Measurements from ENCODE around the gene PHB1. TPM values are rescaled to one million over a fixed set of nuclear protein-coding genes. Genes with fewer than 3 reads are reported as not detected.

Gene PHB1
- total RNA-seq, 1 donor from 2014 or later, result 168 TPM

GRCh38 chr17:49356320-49356719 lies 58.4 kb downstream of the PHB1 start:
- H3K27ac Mint-ChIP-seq, result peak overlapping the region; percentile 75
- no peaks in the 10 kb centered on the region for H3K27me3 Mint-ChIP-seq
- H3K4me3 Mint-ChIP-seq (ENCODE audit: low read depth), result no peak overlapping the region
- H3K9me3 Mint-ChIP-seq (ENCODE audit: low read depth), result peaks cover 5% of the 10 kb centered on the region
- H3K36me3 Mint-ChIP-seq (ENCODE audit: insufficient read depth), result peaks cover 5% of the 10 kb centered on the region
- H3K4me1 Mint-ChIP-seq (ENCODE audit: low read depth), result peaks cover 35% of the 10 kb centered on the region
- no peak for DNase-seq (ENCODE audit: low spot score, unreplicated experiment)
- TF ChIP-seq CTCF (IDR thresholded peaks at IDR 0.05; ENCODE audit: unreplicated experiment), result no peak

Other genes starting within 250 kb of the PHB1 start
- not detected in 2 replicates for gene GNGT2, start 204.3 kb downstream of the PHB1 start, total RNA-seq
- gene ABI3, start 204.2 kb downstream of the PHB1 start, total RNA-seq, result not detected in 2 replicates
- not detected in 2 replicates for gene PHOSPHO1, start 184.1 kb downstream of the PHB1 start, total RNA-seq
- 49.3 and 52.7 TPM in 2 replicates for gene ZNF652, start 52.6 kb downstream of the PHB1 start, total RNA-seq
- 2.7 and 6.2 TPM in 2 replicates for gene NGFR, start 80.4 kb upstream of the PHB1 start, total RNA-seq
- gene NXPH3, start 161.0 kb upstream of the PHB1 start, total RNA-seq, result 0.20 and 0.38 TPM in 2 replicates

Data from progenitor cell of endocrine pancreas (in vitro differentiated cells).